ENCODE data around the gene SLC43A3.
"Not testable (repeated sequence)": the region's sequence is repeated elsewhere in the genome, so short reads cannot be mapped to it uniquely, and the experiment has no call there.

SLC43A3 gene

GRCh38 chr11:57405271-57405860, 21.6 kb downstream of the SLC43A3 start:
- no peak overlapping the region for H3K27ac ChIP-seq
- TF ChIP-seq CTCF (IDR thresholded peaks at IDR 0.05) (no peak), ZFX (IDR thresholded peaks at IDR 0.05; ENCODE audit: borderline replicate concordance) (no peak)

- TF ChIP-seq CTCF (IDR thresholded peaks at IDR 0.05) (no peak), ZFX (IDR thresholded peaks at IDR 0.05; ENCODE audit: borderline replicate concordance) (no peak)
- no peak overlapping the region for H3K27ac ChIP-seq
Measured at GRCh38 chr11:57403802-57404147, 23.1 kb downstream of the SLC43A3 start.

- H3K27ac ChIP-seq = not testable (repeated sequence)
Measured at GRCh38 chr11:57403003-57403801, 23.7 kb downstream of the SLC43A3 start.

GRCh38 chr11:57402188-57403002, 24.5 kb downstream of the SLC43A3 start:
- no peak overlapping the region for H3K27ac ChIP-seq
- TF ChIP-seq CTCF (IDR thresholded peaks at IDR 0.05) (no peak), ZFX (IDR thresholded peaks at IDR 0.05; ENCODE audit: borderline replicate concordance) (no peak)

GRCh38 chr11:57399972-57400578, 26.8 kb downstream of the SLC43A3 start:
- no peak for TF ChIP-seq CTCF (IDR thresholded peaks at IDR 0.05)
- no peak for TF ChIP-seq ZFX (IDR thresholded peaks at IDR 0.05; ENCODE audit: borderline replicate concordance)
- H3K27ac ChIP-seq = no peak overlapping the region

- TF ChIP-seq ZFX (IDR thresholded peaks at IDR 0.05; ENCODE audit: borderline replicate concordance) (no peak), CTCF (IDR thresholded peaks at IDR 0.05) (no peak)
- H3K27ac ChIP-seq = no peak overlapping the region
Measured at GRCh38 chr11:57399221-57399620, 27.7 kb downstream of the SLC43A3 start.

- TF ChIP-seq CTCF (IDR thresholded peaks at IDR 0.05) (no peak), ZFX (IDR thresholded peaks at IDR 0.05; ENCODE audit: borderline replicate concordance) (no peak)
- H3K27ac ChIP-seq = no peak overlapping the region
Measured at GRCh38 chr11:57397394-57397990, 29.4 kb downstream of the SLC43A3 start.

Data from 22Rv1 (cell line).